GM21447 (cell line): Measurements from ENCODE around the gene LYRM7.
"Not testable (repeated sequence)": the region's sequence is repeated elsewhere in the genome, so short reads cannot be mapped to it uniquely, and the experiment has no call there.

ENCODE experiments used
- ATAC-seq: cut with Tn5 transposase; IDR thresholded peaks from one replicate; pipeline ENCODE4 v1.9.1; 2021; ENCODE audit not compliant: unreplicated experiment

The LYRM7 gene

DNA sequence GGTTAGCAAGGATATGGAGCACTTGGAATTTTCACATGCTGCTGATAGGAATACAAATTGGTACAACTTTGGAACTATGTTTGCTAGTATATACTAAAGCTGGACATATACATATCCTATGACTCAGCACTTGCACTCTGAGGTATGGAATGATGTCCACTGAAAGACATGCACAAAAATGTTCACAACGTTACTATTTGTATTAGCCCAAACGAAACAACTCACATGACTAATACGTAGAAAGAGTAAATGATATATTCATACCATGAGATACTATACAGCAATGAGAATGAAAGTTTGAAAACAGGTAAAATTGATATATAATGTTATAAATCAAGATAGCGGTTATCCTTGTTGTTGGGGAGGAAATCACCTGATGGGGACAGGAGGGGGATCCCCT is 47.6 kb downstream of the LYRM7 start:
- ATAC-seq: no peak

DNA sequence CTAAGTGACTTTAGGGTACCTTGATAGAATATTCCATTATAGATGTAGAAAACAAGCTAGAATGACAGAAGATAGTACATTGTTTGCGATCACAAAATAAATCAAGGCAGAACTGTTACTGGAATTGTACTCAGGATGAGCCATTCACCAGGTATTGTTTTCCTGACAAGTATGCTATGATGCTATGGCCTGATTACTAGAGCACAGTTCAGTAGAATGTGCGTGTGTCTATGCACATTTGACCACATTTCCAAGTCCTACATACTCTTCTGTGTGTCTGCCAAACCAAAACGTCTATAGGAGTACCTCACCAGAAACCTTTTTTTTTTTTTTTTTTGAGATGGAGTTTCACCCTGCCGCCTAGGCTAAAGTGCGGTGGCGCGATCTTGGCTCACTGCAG is 49.8 kb downstream of the LYRM7 start:
- ATAC-seq: no peak

GRCh38 chr5:131221008-131221703 is 50.4 kb downstream of the LYRM7 start:
- no peak for ATAC-seq

- no peak for ATAC-seq
These were observed 51.1 kb downstream of the LYRM7 start for GRCh38 chr5:131221888-131222287.

DNA sequence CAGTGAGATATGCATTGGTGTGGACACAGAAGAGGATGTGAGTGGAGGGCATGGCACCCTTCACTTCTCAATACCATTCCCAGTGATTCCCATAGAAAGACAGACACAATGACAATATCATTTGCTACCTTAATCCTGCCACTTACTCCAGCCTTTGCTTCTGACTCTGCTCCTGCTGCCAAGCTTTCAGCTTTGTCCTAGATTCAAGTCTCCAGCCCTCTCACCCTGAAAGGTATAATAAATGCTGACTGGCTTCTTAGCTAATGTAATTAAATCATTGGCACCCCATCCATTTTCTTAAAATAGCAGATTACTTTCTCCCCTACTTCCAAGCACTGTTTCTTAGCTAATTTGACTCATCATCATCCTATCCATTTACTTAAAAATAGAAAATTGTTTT is 52.0 kb downstream of the LYRM7 start:
- no peak for ATAC-seq

DNA sequence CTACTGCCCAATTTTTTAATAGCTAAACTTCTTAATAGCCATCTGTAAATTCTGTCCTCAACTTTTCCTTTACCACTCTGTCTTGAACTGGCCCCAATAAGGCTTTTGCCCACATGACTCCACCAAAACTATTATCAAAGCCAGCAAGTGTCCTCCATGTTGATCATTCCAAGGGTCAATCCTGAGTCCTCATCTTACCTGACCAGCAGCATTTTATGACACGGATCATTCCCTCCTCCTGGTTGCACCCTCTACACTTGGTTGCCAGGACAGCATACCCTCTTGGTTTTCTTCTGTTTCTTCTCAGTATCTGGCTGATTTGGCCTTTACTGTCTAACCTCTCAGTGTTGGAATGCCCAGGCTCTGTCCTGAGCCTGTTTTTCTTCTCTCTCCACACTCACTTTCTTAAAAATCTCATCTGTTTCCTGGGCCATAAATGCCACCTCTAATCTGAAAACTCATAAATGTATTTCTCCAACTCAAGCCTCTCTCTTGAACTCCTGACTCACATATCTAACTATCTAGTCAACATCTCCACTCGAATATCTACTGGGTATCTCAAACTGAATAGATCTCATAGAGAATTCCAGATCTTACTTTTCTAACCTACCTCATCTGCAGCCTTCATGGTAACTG is 53.1 kb downstream of the LYRM7 start:
- ATAC-seq: no peak

GRCh38 chr5:131224387-131225201 is 53.9 kb downstream of the LYRM7 start:
- peak; percentile 85 for ATAC-seq

DNA sequence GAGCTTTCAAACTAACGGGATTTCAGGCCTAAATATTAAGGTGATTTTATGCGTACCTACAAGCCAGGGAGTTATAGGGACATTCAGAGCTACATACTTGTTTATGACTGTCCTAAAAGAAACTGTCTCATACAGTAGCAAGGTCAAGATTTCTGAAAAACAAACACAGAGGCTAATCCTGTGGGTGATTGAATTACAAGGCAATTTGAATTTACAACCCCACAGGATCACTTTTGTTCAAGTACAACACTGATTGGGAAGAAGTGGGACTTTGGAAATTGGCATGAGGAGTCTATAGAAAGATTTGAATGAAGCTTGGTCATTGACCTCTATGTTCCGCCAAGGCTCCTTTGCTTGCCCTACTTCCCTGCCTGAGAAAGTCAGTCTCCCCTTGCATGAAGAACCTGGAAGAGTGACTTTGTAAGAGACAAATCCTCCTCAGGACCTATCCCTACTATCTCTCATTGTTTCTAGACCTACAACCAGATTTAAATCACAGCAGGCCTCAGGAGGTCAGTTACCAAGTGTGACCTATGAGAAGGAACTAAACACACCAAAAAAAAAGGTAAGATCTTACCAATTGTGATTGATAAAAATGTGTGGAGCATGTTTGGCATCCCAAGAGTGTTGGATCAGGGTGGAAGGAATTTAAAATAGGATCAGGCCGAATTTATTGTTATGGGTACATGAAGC is 54.7 kb downstream of the LYRM7 start:
- ATAC-seq: no peak

GRCh38 chr5:131226899-131227298 is 56.2 kb downstream of the LYRM7 start:
- no peak for ATAC-seq

DNA sequence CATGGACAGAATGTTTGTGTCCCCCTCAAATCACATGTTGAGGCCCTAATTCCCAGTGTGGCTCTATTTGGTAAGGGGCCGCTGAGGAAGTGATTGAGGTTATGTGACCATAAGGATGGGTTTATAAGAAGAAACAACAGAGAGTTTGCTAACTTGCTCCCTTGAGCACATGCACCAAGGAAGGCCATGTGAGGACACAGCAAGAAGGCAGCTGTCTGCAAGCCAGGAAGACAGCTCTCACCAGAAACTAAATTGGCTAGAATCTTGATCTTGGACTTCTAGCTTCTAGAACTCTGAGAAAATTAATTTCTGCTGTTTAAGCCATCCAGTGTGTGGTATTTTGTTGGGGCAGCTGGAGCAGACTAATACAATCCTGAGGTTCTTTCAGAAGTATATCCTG is 57.9 kb downstream of the LYRM7 start:
- ATAC-seq: no peak

DNA sequence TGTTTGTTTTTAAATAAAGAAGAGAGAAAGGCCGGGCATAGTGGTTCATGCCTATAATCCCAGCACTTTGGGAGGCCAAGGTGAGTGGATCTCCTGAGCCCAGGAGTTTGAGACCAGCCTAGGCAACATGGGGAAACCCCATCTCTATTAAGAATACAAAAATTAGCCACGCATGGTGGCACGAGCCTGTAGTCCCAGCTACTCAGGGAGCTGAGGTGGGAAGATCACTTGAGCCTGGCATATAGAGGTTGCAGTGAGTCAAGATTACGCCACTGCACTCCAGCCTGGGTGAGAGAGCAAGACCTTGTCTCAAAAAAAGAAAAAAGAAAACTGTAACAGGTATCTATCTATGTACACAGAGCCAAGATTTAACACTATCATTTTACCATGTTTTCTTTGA is 58.9 kb downstream of the LYRM7 start:
- ATAC-seq: no peak

DNA sequence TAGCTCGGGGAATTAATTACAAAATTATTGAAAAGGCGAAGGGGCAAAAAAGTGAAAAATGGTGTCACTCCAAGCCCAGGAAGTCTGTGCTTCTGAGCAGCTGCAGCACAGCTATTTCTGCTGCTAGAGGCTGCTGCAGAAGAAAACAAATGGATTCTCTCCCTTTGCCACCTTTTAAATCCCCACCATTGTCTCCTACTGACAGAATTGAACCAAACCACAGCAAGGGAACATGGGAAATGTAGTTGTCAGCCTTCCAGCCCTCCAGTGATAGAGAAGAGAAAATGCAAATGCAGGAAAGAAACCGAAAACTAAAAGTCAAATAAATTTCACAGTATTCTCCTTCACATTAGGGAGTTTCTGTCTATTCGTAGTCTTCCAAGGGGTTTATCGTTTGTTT is 59.7 kb downstream of the LYRM7 start:
- ATAC-seq: peak; percentile 56

DNA sequence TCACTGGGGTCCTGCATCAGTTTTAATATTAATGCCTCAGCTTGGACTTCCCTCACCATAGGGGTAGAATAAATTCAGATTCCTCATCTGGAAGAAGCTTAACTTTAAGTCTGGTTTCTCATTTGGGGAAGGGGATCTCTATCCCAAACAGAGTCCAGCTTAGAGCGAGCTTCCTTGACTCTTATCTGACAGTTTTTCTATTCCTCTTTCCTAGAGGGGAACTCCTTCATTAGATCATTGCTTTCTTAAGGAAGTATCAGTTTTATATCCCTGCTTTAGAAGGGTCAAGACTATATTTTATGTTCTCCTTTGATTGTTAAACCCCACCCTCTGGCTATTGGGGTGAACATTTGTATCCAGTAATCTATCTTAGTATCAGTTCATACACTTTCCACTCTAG is 68.9 kb downstream of the LYRM7 start:
- ATAC-seq: no peak

- no peak for ATAC-seq
These were observed 72.0 kb downstream of the LYRM7 start for GRCh38 chr5:131242728-131243255.

- no peak for ATAC-seq
These were observed 74.6 kb downstream of the LYRM7 start for GRCh38 chr5:131245312-131245711.

- no peak for ATAC-seq
These were observed 75.2 kb downstream of the LYRM7 start for GRCh38 chr5:131245948-131246347.

DNA sequence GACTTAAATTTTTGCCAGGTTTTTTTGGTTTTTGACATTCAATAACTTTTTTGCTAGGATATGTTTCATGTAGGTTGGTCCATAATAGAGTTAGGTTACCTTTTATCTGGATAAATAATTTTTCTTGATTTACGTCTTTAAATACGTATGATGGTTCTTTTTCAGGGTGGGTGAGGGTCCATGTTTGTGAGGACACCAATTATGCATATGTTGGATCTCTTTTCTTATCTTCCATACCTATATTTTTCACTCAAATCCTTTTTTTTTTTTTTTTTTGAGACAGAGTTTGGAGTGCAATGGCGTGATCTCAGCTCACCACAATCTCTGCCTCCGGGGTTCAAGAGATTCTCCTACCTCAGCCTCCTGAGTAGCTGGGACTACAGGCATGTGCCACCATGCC is 75.8 kb downstream of the LYRM7 start:
- no peak for ATAC-seq

- ATAC-seq: no peak
These were observed 80.2 kb downstream of the LYRM7 start for GRCh38 chr5:131250751-131251475.

GRCh38 chr5:131252824-131253171 is 82.1 kb downstream of the LYRM7 start:
- peak; percentile 82 for ATAC-seq

DNA sequence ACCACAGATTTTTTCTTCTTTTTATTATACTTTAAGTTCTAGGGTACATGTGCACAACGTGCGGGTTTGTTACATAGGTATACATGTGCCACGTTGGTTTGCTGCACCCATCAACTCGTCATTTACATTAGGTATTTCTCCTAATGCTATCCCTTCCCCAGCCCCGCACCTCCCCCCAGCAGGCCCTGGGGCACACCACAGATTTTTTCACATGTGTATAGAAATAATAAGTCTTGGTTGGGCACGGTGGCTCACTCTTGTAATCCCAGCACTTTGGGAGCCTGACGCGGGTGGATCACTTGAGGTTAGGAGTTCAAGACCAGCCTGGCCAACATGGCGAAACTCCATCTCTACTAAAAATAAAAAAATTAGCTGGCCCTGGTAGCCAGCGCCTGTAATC is 83.3 kb downstream of the LYRM7 start:
- ATAC-seq: not testable (repeated sequence)

- no peak for ATAC-seq
These were observed 84.0 kb downstream of the LYRM7 start for GRCh38 chr5:131254741-131255140.
